WTC11 (cell line): Measurements from ENCODE around the gene TMEM88. TPM values are rescaled to one million over a fixed set of nuclear protein-coding genes. Genes with fewer than 3 reads are reported as not detected.

ENCODE experiments used
- ATAC-seq: fragments of 200-7000 bp; cut with Tn5 transposase; 2 replicates; pipeline ENCODE4 v1.10.0; 2021; ENCODE audit warnings: mild to moderate bottlenecking, moderate library complexity
- CTCF ChIA-PET: fragments of 300-600 bp; sonication (Branson Sonifier 250); formaldehyde crosslinking; loops from one replicate; lab custom pipeline; 2021; ENCODE audit warnings: antibody characterized with exemption; lab: Charles Lee
- POLR2A ChIA-PET: fragments of 350-600 bp; sonication (Branson Sonifier 250); formaldehyde crosslinking; loops from one replicate; lab custom pipeline; 2021; ENCODE audit warnings: antibody characterized with exemption; lab: Charles Lee
- DNase-seq: peaks from one replicate; pipeline ENCODE4 v3.0.0; 2021; ENCODE audit warnings: low spot score
- H3K27ac Mint-ChIP-seq: 2 replicates; pipeline ENCODE4 v1.8.0; 2021; ENCODE audit warnings: mixed read lengths
- H3K27me3 Mint-ChIP-seq: 2 replicates; pipeline ENCODE4 v1.8.0; 2021; ENCODE audit warnings: low read depth, mild to moderate bottlenecking, moderate library complexity, mixed read lengths
- H3K36me3 Mint-ChIP-seq: 2 replicates; pipeline ENCODE4 v1.8.0; 2021; ENCODE audit warnings: mixed read lengths
- H3K4me1 Mint-ChIP-seq: 2 replicates; pipeline ENCODE4 v1.8.0; 2022; ENCODE audit warnings: mixed read lengths
- H3K4me3 Mint-ChIP-seq: 2 replicates; pipeline ENCODE4 v1.8.0; 2021; ENCODE audit warnings: mild to moderate bottlenecking, moderate library complexity, mixed read lengths
- H3K9me3 Mint-ChIP-seq: 2 replicates; pipeline ENCODE4 v1.8.0; 2021; ENCODE audit warnings: mixed read lengths
- ATF1 ChIP-seq: sonication (generic); formaldehyde crosslinking; IDR thresholded peaks from 2 replicates; pipeline ENCODE4 v1.8.1; 2023; ENCODE audit warnings: mild to moderate bottlenecking, moderate library complexity, missing genetic modification reagents
- JAZF1 ChIP-seq: fragments of 250-450 bp; sonication (Bioruptor Pico); IDR thresholded peaks from 2 replicates; pipeline ENCODE4 v1.9.0; 2021; ENCODE audit warnings: moderate library complexity, mild to moderate bottlenecking, inconsistent platforms
- KAT7 ChIP-seq: sonication (generic); formaldehyde crosslinking; IDR thresholded peaks from 2 replicates; pipeline ENCODE4 v1.8.1; 2023; ENCODE audit warnings: missing genetic modification reagents, mild to moderate bottlenecking, borderline replicate concordance
- NFATC4 ChIP-seq: fragments of 250-450 bp; sonication (Bioruptor Pico); IDR thresholded peaks from 2 replicates; pipeline ENCODE4 v1.9.0; 2021; ENCODE audit warnings: mild to moderate bottlenecking
- RELA ChIP-seq: sonication (generic); formaldehyde crosslinking; IDR thresholded peaks from 2 replicates; pipeline ENCODE4 v1.8.1; 2022; ENCODE audit warnings: missing genetic modification reagents, mild to moderate bottlenecking, borderline replicate concordance
- SOX15 ChIP-seq: fragments of 250-450 bp; sonication (Bioruptor Pico); IDR thresholded peaks from 2 replicates; pipeline ENCODE4 v1.9.0; 2021; ENCODE audit warnings: mild to moderate bottlenecking
- SP1 ChIP-seq: sonication (generic); formaldehyde crosslinking; conservative IDR thresholded peaks from 2 replicates; pipeline ENCODE4 v1.8.1; 2022; ENCODE audit warnings: missing genetic modification reagents
- ZNF232 ChIP-seq: sonication (generic); formaldehyde crosslinking; IDR thresholded peaks from 2 replicates; pipeline ENCODE4 v1.8.0; 2022; ENCODE audit warnings: mild to moderate bottlenecking, missing genetic modification reagents
- ZNF317 ChIP-seq: sonication (generic); formaldehyde crosslinking; IDR thresholded peaks from 2 replicates; pipeline ENCODE4 v1.8.1; 2023; ENCODE audit warnings: low read depth, mild to moderate bottlenecking, moderate library complexity, missing genetic modification reagents, borderline replicate concordance
- total RNA-seq: library from RNA; stranded (reverse); gene quantifications from 3 replicates; pipeline ENCODE4 v1.2.3, GENCODE V29; 2021
- TF ChIP-seq, protein P1 (sequence below): fragments of 250-450 bp; sonication (Bioruptor Pico); IDR thresholded peaks from 2 replicates; pipeline ENCODE4 v1.9.0; 2021; ENCODE audit warnings: mild to moderate bottlenecking
- TF ChIP-seq, protein P2 (sequence below): sonication (generic); formaldehyde crosslinking; IDR thresholded peaks from 2 replicates; pipeline ENCODE4 v1.8.0; 2022; ENCODE audit warnings: missing genetic modification reagents
- TF ChIP-seq, protein P3 (sequence below): sonication (generic); formaldehyde crosslinking; IDR thresholded peaks from 2 replicates; pipeline ENCODE4 v1.8.1; 2022; ENCODE audit warnings: missing genetic modification reagents, borderline replicate concordance
- TF ChIP-seq, protein P4 (sequence below): sonication (generic); formaldehyde crosslinking; conservative IDR thresholded peaks from 2 replicates; pipeline ENCODE4 v1.8.1; 2022; ENCODE audit warnings: mild to moderate bottlenecking, missing genetic modification reagents
- TF ChIP-seq, protein P5 (sequence below): sonication (generic); formaldehyde crosslinking; IDR thresholded peaks from 2 replicates; pipeline ENCODE4 v1.8.0; 2023; ENCODE audit warnings: missing genetic modification reagents
- TF ChIP-seq, protein P6 (sequence below): fragments of 250-450 bp; sonication (Bioruptor Pico); IDR thresholded peaks from 2 replicates; pipeline ENCODE4 v1.9.0; 2021; ENCODE audit warnings: moderate library complexity, mild to moderate bottlenecking, inconsistent platforms, borderline replicate concordance
- TF ChIP-seq, protein P7 (sequence below): sonication (generic); formaldehyde crosslinking; IDR thresholded peaks from 2 replicates; pipeline ENCODE4 v1.8.0; 2022; ENCODE audit warnings: mild to moderate bottlenecking, missing genetic modification reagents
- TF ChIP-seq, protein P8 (sequence below): sonication (generic); formaldehyde crosslinking; IDR thresholded peaks from 2 replicates; pipeline ENCODE4 v1.8.1; 2022; ENCODE audit warnings: mild to moderate bottlenecking, missing genetic modification reagents, moderate library complexity, borderline replicate concordance
- TF ChIP-seq, protein P9 (sequence below): sonication (generic); formaldehyde crosslinking; IDR thresholded peaks from 2 replicates; pipeline ENCODE4 v1.8.1; 2023; ENCODE audit warnings: mild to moderate bottlenecking, missing genetic modification reagents
- TF ChIP-seq, protein P10 (sequence below): sonication (generic); formaldehyde crosslinking; IDR thresholded peaks from 2 replicates; pipeline ENCODE4 v1.8.1; 2023; ENCODE audit warnings: mild to moderate bottlenecking, missing genetic modification reagents

Gene TMEM88
- total RNA-seq, 1 experiment from 2014 or later, result 2.9 TPM

DNA sequence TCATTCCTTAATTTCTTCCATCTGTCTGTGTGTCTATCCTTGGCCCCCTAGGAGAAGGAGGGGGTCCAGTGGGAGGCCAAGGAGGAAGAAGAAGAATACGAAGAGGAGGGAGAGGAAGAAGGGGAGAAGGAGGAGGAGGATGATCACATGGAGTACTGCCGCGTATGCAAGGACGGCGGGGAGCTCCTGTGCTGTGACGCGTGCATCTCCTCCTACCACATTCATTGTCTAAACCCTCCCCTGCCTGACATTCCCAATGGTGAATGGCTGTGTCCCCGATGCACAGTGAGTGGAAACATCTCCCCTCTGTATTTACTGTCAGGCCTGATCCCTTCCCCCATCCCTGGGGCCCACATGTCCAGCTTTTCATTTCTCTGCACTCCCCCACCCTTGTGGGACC, 40.0 kb downstream of the TMEM88 start:
- Mint-ChIP-seq H3K4me3 (no peak overlapping the region), H3K4me1 (no peaks in the 10 kb centered on the region), H3K27ac (no peak overlapping the region), H3K9me3 (no peaks in the 10 kb centered on the region), H3K27me3 (no peaks in the 10 kb centered on the region), H3K36me3 (peaks cover 19% of the 10 kb centered on the region; the same call in 1 of the 2 replicates)
- DNase-seq (no peak), ATAC-seq (no peak)
- ChIA-PET CTCF (interaction anchor here (0.5 kb wide), 1 partner anchor 33 kb away, joined by 5 read pairs; no protein-coding TSS in a partner anchor), POLR2A (no interaction called here)
- TF ChIP-seq SP1 (CRISPR knock-in tag), result no peak
- TF ChIP-seq, protein P1, sequence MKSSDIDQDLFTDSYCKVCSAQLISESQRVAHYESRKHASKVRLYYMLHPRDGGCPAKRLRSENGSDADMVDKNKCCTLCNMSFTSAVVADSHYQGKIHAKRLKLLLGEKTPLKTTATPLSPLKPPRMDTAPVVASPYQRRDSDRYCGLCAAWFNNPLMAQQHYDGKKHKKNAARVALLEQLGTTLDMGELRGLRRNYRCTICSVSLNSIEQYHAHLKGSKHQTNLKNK (CRISPR knock-in tag), result no peak
- TF ChIP-seq, protein P2, sequence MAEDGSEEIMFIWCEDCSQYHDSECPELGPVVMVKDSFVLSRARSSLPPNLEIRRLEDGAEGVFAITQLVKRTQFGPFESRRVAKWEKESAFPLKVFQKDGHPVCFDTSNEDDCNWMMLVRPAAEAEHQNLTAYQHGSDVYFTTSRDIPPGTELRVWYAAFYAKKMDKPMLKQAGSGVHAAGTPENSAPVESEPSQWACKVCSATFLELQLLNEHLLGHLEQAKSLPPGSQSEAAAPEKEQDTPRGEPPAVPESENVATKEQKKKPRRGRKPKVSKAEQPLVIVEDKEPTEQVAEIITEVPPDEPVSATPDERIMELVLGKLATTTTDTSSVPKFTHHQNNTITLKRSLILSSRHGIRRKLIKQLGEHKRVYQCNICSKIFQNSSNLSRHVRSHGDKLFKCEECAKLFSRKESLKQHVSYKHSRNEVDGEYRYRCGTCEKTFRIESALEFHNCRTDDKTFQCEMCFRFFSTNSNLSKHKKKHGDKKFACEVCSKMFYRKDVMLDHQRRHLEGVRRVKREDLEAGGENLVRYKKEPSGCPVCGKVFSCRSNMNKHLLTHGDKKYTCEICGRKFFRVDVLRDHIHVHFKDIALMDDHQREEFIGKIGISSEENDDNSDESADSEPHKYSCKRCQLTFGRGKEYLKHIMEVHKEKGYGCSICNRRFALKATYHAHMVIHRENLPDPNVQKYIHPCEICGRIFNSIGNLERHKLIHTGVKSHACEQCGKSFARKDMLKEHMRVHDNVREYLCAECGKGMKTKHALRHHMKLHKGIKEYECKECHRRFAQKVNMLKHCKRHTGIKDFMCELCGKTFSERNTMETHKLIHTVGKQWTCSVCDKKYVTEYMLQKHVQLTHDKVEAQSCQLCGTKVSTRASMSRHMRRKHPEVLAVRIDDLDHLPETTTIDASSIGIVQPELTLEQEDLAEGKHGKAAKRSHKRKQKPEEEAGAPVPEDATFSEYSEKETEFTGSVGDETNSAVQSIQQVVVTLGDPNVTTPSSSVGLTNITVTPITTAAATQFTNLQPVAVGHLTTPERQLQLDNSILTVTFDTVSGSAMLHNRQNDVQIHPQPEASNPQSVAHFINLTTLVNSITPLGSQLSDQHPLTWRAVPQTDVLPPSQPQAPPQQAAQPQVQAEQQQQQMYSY, result no peak
- no peak for TF ChIP-seq ZNF232 (CRISPR knock-in tag)
- TF ChIP-seq KAT7 (CRISPR knock-in tag), result no peak
- TF ChIP-seq, protein P3, sequence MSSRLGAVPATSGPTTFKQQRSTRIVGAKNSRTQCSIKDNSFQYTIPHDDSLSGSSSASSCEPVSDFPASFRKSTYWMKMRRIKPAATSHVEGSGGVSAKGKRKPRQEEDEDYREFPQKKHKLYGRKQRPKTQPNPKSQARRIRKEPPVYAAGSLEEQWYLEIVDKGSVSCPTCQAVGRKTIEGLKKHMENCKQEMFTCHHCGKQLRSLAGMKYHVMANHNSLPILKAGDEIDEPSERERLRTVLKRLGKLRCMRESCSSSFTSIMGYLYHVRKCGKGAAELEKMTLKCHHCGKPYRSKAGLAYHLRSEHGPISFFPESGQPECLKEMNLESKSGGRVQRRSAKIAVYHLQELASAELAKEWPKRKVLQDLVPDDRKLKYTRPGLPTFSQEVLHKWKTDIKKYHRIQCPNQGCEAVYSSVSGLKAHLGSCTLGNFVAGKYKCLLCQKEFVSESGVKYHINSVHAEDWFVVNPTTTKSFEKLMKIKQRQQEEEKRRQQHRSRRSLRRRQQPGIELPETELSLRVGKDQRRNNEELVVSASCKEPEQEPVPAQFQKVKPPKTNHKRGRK (CRISPR knock-in tag), result no peak
- TF ChIP-seq, protein P4, sequence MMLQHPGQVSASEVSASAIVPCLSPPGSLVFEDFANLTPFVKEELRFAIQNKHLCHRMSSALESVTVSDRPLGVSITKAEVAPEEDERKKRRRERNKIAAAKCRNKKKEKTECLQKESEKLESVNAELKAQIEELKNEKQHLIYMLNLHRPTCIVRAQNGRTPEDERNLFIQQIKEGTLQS (CRISPR knock-in tag), result no peak
- TF ChIP-seq, protein P5, sequence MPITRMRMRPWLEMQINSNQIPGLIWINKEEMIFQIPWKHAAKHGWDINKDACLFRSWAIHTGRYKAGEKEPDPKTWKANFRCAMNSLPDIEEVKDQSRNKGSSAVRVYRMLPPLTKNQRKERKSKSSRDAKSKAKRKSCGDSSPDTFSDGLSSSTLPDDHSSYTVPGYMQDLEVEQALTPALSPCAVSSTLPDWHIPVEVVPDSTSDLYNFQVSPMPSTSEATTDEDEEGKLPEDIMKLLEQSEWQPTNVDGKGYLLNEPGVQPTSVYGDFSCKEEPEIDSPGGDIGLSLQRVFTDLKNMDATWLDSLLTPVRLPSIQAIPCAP (CRISPR knock-in tag), result no peak
- TF ChIP-seq JAZF1 (CRISPR knock-in tag), result no peak
- TF ChIP-seq, protein P6, sequence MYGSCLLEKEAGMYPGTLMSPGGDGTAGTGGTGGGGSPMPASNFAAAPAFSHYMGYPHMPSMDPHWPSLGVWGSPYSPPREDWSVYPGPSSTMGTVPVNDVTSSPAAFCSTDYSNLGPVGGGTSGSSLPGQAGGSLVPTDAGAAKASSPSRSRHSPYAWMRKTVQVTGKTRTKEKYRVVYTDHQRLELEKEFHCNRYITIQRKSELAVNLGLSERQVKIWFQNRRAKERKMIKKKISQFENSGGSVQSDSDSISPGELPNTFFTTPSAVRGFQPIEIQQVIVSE (CRISPR knock-in tag), result no peak
- no peak for TF ChIP-seq ATF1 (CRISPR knock-in tag)
- TF ChIP-seq RELA (CRISPR knock-in tag), result no peak
- no peak for TF ChIP-seq ZNF317 (CRISPR knock-in tag)
- TF ChIP-seq, protein P7, sequence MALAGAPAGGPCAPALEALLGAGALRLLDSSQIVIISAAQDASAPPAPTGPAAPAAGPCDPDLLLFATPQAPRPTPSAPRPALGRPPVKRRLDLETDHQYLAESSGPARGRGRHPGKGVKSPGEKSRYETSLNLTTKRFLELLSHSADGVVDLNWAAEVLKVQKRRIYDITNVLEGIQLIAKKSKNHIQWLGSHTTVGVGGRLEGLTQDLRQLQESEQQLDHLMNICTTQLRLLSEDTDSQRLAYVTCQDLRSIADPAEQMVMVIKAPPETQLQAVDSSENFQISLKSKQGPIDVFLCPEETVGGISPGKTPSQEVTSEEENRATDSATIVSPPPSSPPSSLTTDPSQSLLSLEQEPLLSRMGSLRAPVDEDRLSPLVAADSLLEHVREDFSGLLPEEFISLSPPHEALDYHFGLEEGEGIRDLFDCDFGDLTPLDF (CRISPR knock-in tag), result no peak
- TF ChIP-seq, protein P8, sequence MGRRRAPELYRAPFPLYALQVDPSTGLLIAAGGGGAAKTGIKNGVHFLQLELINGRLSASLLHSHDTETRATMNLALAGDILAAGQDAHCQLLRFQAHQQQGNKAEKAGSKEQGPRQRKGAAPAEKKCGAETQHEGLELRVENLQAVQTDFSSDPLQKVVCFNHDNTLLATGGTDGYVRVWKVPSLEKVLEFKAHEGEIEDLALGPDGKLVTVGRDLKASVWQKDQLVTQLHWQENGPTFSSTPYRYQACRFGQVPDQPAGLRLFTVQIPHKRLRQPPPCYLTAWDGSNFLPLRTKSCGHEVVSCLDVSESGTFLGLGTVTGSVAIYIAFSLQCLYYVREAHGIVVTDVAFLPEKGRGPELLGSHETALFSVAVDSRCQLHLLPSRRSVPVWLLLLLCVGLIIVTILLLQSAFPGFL (CRISPR knock-in tag), result no peak
- TF ChIP-seq, protein P9, sequence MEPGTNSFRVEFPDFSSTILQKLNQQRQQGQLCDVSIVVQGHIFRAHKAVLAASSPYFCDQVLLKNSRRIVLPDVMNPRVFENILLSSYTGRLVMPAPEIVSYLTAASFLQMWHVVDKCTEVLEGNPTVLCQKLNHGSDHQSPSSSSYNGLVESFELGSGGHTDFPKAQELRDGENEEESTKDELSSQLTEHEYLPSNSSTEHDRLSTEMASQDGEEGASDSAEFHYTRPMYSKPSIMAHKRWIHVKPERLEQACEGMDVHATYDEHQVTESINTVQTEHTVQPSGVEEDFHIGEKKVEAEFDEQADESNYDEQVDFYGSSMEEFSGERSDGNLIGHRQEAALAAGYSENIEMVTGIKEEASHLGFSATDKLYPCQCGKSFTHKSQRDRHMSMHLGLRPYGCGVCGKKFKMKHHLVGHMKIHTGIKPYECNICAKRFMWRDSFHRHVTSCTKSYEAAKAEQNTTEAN (CRISPR knock-in tag), result no peak
- TF ChIP-seq, protein P10, sequence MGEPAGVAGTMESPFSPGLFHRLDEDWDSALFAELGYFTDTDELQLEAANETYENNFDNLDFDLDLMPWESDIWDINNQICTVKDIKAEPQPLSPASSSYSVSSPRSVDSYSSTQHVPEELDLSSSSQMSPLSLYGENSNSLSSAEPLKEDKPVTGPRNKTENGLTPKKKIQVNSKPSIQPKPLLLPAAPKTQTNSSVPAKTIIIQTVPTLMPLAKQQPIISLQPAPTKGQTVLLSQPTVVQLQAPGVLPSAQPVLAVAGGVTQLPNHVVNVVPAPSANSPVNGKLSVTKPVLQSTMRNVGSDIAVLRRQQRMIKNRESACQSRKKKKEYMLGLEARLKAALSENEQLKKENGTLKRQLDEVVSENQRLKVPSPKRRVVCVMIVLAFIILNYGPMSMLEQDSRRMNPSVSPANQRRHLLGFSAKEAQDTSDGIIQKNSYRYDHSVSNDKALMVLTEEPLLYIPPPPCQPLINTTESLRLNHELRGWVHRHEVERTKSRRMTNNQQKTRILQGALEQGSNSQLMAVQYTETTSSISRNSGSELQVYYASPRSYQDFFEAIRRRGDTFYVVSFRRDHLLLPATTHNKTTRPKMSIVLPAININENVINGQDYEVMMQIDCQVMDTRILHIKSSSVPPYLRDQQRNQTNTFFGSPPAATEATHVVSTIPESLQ (CRISPR knock-in tag), result no peak
- no peak for TF ChIP-seq NFATC4 (CRISPR knock-in tag)
- TF ChIP-seq SOX15 (CRISPR knock-in tag), result no peak
